SJCRH30 (cell line): Measurements from ENCODE around the gene ERMARD. TPM values are rescaled to one million over a fixed set of nuclear protein-coding genes. Genes with fewer than 3 reads are reported as not detected.

ENCODE experiments used
- DNase-seq, 2 experiments: peaks; one replicate each; pipeline ENCODE4 v3.0.0-alpha.2; 2015 to 2020
- H3K27ac ChIP-seq: fragments of 250-450 bp; sonication (Bioruptor Pico); 2 replicates; pipeline ENCODE4 v1.5.1; 2020; ENCODE audit warnings: mild to moderate bottlenecking, moderate library complexity
- H3K27me3 ChIP-seq: fragments of 250-450 bp; sonication (Bioruptor Pico); 2 replicates; pipeline ENCODE4 v1.5.1; 2020; ENCODE audit warnings: mild to moderate bottlenecking, moderate library complexity
- H3K36me3 ChIP-seq: fragments of 250-450 bp; sonication (Bioruptor Pico); 2 replicates; pipeline ENCODE4 v1.5.1; 2020; ENCODE audit warnings: mild to moderate bottlenecking, moderate library complexity
- H3K4me1 ChIP-seq: fragments of 250-450 bp; sonication (Bioruptor Pico); 2 replicates; pipeline ENCODE4 v1.5.1; 2020; ENCODE audit warnings: mild to moderate bottlenecking, moderate library complexity
- H3K4me3 ChIP-seq: fragments of 250-450 bp; sonication (Bioruptor Pico); 2 replicates; pipeline ENCODE4 v1.5.1; 2020; ENCODE audit warnings: mild to moderate bottlenecking, moderate library complexity
- H3K9me3 ChIP-seq: fragments of 250-450 bp; sonication (Bioruptor Pico); replicated peaks from 2 replicates; pipeline ENCODE4 v1.5.1; 2020; ENCODE audit warnings: mild to moderate bottlenecking, moderate library complexity
- total RNA-seq: library from RNA; depleted of rRNA; stranded (reverse); fragments of >200 nt; shearing (Covaris generic); gene quantifications from 2 replicates; pipeline ENCODE4 v1.2.3, GENCODE V29; 2014; rRNA removed

Gene ERMARD
- total RNA-seq, 1 experiment from 2014 or later: 24.6 TPM

DNA sequence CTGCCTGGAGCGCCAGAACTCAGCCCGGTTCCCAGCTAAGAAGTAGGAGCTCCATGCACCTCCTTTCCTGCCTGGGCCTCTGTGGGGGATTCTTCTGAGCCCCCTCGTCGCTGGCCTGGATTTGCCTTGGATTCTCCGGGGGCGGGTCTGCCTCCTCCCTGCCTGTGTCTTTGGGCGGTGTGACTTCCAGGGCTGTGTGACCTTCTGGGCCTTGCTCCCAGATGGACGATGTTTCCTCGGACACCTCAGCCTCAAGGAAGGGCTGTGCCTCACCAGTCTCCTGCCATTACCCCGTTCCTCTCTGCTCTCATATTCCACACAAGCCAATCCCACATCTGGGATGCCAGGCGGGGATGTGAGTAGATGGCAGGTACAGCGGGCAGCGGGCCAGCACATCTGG is 76.8 kb downstream of the ERMARD start:
- Histone ChIP-seq H3K9me3 (no peaks in the 10 kb centered on the region), H3K4me1 (no peaks in the 10 kb centered on the region), H3K4me3 (no peak overlapping the region), H3K27me3 (no peaks in the 10 kb centered on the region), H3K36me3 (no peaks in the 10 kb centered on the region), H3K27ac (no peak overlapping the region)
- no peak for DNase-seq

DNA sequence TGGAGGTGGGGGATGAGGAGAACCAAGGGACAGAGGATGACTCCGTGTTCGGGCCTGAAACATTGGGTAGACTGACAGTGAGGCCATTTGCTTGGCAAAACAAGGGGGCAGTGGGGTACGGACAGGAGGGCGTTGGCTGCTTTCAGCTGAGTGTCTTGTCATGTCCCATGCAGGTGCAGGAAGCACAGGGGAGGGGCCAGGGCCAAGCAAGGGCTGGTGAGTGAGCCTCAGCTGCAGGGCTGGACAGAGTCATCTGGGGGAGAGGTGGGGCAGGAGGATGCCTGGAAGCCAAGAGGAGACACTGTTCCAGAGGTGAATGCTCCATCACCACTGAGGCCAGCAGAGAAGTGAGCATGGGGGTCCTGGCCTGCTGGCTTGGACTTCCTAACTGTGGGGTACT is 78.4 kb downstream of the ERMARD start:
- Histone ChIP-seq H3K36me3 (no peaks in the 10 kb centered on the region), H3K4me3 (no peak overlapping the region), H3K27ac (no peak overlapping the region), H3K4me1 (no peaks in the 10 kb centered on the region), H3K9me3 (no peaks in the 10 kb centered on the region), H3K27me3 (no peaks in the 10 kb centered on the region)
- DNase-seq: no peak

DNA sequence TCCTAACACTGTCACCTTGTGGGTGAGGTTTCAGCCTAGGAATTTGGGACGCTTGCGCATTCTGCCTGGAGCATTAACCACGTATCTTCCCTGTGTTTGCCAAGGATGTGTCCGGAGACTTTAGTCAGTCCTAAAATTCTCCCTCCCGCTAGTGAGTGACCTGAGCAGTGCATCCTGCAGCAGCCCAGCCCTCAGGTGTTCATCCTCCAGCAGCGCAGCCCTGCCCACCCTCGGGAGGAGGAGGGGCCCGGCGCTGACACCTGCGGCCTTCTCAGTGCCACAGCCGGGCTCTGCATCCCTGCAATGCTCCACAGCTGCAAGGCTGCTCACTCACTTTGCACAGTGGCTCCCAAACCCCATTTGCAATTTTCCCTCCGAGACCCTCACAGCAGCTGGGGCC is 79.5 kb downstream of the ERMARD start:
- no peaks in the 10 kb centered on the region for H3K27me3 ChIP-seq

More for the DNA sequence above, 79.5 kb downstream of the ERMARD start:
- H3K4me3 ChIP-seq: no peak overlapping the region
- DNase-seq: no peak
- H3K27ac ChIP-seq: no peak overlapping the region
- H3K36me3 ChIP-seq: no peaks in the 10 kb centered on the region
- no peaks in the 10 kb centered on the region for H3K4me1 ChIP-seq
- no peaks in the 10 kb centered on the region for H3K9me3 ChIP-seq

Other genes starting within 250 kb of the ERMARD start
- gene WDR27, start 49.6 kb upstream of the ERMARD start, total RNA-seq: 26.2 and 38.1 TPM in 2 replicates
- gene C6orf120, start 49.5 kb upstream of the ERMARD start, total RNA-seq: 30.0 and 30.8 TPM in 2 replicates
- gene PHF10, start 27.1 kb upstream of the ERMARD start, total RNA-seq: 55.7 and 65.2 TPM in 2 replicates
- 1.9 and 4.3 TPM in 2 replicates for gene DYNLT2, start 50 bp upstream of the ERMARD start, total RNA-seq